HG03135 (cell line): ENCODE results near the gene ARHGAP12.

Source experiments
- ATAC-seq: cut with Tn5 transposase; IDR thresholded peaks from one replicate; pipeline ENCODE4 v1.9.1; 2021; ENCODE audit warnings: mild to moderate bottlenecking, moderate library complexity; ENCODE audit not compliant: unreplicated experiment

Gene ARHGAP12

DNA sequence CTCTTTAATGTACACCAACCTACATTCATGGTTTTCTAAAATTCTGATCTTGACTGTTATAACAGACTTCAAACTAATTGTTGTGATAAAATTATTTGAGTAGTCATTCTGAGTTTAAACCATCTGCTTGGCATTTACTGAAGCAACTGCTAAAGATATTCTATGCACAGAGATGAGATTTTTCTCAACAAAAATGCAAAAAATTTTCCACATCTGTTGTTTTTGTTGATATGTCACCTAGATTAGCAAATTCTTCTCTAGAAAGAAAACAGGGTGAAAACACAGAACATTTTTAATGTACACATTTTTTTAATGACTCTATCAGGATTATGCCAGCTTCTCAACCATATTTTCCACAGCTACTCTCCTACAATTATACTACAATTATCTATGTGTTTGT lies 42.7 kb downstream of the ARHGAP12 start:
- ATAC-seq, result no peak

DNA sequence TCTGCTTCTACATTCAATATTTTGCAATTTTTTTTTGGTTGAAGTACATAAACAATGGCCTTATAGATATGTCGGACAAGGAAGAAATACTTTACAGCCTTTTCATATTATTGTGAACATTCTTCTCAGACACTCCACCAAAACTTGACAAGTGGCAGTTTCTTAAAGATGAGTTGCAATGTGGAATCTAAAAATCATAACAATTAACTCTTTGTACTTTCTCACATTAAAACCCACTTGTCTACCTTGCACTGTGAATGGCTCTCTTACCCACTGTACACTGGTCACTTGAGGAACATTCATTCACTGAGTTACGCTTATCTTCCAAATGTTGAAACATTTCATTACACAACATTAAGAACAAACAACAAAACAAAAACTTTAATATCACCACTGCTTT lies 44.2 kb downstream of the ARHGAP12 start:
- no peak for ATAC-seq

DNA sequence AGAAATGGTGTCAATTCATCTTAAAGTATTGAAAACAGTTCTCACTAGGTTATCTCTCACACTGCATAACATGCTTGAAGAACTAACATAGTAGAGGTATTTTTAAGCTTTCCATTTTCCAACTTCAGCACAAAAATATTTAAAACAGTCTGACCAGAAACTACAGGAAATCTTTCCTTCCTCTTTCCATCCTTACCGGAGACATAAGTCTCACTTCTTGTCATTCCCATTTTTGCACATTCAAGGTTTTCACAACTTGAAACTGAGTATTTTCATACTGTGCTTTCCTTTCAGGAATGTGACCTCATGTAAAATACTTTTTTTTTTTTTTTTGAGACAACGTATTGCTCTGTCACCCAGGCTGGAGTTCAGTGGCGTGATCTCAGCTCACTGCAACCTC lies 45.2 kb downstream of the ARHGAP12 start:
- ATAC-seq, result no peak

DNA sequence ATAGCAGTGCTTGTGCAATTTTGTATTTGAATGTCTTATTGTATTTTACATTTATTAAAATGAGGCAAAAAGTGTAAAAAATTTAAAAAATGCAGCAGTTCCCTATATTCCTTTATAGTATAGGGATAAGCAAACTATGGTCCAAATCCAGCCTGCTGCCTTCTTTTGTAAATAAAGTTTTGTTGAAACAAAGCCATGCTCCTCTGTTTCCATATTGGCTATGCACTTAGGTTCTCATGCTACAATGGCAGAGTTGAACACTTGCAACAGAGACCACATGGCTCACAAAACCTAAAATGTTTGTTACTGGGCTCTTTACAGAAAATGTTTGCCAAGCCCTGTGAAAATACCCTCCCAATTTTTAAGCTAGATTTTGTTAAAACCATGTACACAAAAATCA lies 50.1 kb downstream of the ARHGAP12 start:
- ATAC-seq, result no peak

DNA sequence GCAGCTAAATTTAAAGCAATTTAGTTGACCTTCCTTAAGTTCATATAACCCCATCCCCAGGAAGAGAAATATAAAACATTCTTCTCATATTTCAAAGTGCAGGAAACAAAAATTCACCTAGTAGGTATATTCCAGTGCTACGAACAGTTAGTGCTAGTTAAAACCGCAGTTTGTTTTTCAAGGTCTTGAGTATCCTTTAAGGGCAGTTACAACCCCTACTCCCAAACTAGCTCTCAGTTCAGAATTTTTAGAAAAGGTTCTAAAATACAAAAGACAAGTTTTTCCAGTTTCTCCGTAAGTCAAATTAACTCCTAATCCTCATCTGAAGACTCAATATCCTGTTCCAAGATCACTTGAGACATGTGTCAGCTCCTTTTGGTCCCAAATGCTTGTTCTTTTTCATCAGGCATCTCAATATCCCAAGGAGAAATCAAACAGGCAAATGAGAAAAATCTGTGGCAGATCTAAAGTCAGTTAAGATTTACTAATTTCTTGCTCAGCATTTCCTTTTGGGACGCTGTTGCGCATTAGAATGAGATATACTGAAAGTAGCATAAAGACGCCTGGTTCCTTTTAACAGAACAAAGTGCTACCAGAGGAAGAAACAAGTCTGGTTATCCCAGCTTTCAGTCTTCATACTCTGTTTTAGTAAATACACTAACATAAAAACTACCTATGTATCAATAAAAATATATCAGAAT lies 51.8 kb downstream of the ARHGAP12 start:
- ATAC-seq, result no peak

DNA sequence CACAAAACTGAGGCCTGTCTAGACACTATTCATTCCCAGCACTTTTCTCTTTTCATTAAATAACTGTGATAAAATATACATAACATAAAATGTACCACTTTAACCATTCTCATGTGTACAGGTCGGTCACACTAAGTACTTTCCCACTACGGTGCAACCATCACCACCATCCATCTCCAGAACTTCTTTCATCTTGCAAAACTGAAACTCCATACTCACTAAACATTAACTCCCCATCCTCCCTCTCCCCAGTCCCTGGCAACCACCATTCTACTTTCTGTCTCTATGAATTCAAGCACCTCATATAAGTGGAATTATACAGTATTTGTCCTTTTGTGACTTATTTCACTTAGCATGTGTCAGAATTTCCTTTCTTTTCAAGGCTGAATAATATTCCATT lies 53.0 kb downstream of the ARHGAP12 start:
- peak; percentile 76 for ATAC-seq

DNA sequence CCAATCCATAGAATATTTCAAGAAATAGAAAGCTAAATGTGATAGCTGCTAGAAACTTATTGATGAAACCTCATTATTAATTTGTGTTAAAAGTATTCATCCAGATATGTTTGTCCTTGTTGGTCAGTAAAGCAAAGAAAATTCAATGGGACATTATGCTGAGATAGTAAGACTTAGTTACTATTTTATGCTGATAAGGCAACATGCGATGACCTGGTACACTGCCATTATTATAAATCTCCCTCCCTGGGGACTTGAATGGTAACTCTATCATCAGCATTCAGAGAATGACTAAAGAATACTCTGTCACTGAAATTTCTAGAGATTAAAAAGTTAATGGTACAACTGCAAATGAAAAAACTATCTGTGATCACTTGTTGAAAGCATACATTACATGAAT lies 54.9 kb downstream of the ARHGAP12 start:
- no peak for ATAC-seq

DNA sequence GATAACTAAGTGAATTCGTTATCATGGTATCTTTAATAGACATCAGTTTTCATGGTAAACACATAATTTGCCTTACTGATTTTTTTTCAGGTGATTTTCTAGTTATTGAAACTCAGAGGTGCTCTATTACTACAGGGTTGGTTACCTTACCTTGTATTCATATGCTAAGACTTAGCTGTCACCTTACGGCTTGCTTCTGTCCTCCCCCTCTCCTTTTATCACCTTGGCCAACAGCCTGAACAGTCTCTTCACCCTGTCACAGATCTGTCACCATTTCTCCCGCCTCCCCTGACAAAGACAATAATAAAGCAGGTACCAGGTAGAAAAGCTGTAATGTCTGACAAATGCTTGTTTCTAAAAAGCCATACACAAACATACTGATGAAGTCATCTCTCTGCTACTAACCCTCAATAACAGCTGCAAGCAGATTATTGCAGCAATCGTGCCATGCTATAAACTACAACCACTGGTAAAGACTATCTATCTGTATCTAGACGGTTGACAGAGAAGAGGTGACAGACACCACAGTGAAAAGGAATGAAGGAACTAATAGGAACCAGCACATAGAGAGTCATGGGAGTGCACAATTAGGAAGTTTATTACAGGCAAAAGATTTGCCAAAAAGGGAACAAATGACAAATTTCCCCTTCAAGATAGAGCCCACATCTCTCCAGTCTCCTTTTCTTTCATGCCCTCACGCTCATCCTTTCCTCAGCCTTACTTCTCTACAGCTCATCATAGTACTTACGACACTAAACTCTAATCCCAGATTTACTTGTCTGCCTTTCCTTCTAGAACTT lies 57.2 kb downstream of the ARHGAP12 start:
- no peak for ATAC-seq

DNA sequence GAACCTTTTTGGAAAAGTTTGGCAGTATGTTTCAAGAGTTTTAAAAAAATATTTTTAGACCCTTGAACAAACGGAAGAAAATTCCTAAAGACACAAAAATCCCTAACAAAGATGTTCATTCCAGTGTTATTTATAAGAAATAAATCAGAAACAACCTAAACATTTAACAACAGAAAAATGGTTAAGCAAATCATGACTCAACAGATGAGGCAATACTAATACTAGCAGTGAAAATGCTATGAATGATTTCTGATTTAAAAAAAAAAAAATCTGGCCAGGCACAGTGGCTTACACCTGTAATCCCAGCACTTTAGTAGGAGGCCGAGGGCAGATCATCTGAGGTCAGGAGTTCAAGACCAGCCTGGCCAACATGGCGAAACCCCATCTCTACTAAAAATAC lies 61.0 kb downstream of the ARHGAP12 start:
- no peak for ATAC-seq

DNA sequence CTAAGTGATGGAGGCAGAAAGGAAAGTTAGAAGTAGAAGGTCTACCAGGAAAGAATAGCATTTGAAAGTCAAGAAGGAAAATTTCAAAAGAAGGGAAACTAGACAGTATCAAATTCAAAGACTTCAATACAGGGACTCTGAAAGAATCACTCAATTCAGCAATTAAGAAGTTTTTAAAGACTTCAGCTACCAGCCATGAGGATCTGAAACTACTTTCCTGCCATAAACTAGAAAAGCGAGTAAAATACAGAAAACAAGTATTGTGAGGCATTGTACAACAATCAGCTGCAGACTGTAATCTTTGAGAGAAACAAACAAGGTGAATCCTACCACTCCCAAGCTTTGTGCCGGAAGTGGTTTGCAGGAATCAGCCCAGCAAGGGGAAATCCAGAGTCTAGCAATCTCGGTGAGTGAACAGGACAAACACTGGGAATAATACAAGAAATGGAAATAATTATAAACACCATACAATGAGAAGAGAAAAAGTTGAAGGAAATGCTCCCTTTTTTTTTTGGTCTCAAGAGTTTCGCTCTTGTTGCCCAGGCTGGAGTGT lies 62.4 kb downstream of the ARHGAP12 start:
- ATAC-seq, result no peak

DNA sequence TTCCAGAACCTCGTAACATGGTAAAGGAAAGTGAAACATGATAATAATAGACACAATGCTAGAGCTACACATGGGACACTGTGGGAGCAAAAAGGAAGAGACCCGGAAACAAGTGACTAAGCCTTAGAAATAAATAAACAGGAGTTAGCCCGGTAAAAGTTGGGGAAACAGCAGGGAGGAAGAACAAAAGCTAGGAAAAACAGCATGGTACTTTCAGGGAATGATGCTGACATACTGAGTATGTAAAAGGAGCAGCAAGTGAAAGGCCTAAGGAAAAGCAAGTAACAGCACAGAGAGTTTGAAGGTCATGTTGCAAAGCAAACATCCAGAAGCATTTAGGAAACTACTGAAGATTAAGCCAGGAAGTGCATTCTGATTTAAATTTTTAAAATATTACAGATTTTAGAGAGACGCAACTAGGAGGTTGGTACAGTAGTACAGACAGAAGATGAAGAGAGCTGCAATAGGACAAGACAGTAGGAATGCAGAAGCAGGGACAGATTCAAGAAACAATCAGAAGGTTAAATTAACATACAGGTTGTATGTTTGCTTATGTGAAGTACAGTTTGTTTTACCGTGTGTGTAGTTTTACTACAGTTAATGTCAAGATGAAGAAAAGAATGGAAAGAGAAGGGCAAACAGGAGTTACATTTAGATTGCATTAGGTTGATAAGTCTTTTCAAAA lies 63.7 kb downstream of the ARHGAP12 start:
- no peak for ATAC-seq

DNA sequence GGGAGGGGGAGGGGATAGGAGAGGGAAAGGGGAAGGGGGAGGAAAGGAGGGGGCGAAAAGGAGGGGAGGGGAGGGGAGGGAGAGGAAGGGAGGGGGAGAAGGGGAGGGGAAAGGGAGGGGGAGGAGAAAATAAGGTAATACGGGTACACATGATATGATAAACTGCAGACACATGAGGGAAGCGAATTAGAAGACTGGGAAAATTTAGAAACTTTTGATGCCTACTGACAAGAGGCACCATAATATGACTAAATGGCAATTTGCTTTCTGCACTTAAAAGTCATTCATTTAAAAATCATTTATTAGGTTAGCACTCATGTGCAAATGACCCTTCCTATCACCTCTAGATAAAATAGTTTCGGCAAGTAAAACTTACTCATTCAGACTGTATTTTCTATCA lies 73.6 kb downstream of the ARHGAP12 start:
- no peak for ATAC-seq

DNA sequence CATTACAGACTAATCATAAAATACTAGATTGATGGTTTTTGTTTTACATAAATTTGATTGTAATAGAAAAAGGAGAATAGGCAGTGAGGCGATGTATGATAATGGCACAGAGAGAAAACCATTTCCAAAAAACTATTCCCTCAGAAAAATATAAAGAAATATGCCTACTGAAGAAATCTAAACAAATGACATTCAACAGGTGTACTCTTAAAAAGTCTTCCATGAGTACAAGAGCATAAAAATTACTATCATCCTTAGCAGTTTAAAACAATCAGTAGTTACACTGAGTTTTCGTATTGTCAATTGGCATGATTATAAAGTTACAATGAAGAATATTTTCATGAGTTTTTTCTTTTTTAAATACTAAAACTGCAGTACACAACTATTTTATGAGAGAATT lies 75.0 kb downstream of the ARHGAP12 start:
- no peak for ATAC-seq

DNA sequence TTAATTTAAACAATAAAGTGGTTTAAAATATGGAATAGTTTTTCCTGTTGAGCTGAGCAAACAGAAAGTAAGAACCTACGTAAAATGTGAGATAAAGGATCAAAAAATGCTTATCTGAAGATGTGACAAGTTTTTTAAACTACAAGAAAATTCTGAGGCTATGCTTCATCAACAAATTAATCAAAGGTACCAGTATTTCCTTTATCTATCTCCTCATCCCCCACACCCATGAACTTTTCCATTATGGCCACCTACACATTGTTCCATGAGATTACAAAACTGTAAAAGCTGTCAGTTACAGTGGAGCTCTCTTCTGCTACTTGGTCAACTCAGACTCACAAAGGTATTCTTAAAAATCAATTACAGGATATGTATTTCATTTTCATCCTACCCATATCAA lies 77.4 kb downstream of the ARHGAP12 start:
- no peak for ATAC-seq

DNA sequence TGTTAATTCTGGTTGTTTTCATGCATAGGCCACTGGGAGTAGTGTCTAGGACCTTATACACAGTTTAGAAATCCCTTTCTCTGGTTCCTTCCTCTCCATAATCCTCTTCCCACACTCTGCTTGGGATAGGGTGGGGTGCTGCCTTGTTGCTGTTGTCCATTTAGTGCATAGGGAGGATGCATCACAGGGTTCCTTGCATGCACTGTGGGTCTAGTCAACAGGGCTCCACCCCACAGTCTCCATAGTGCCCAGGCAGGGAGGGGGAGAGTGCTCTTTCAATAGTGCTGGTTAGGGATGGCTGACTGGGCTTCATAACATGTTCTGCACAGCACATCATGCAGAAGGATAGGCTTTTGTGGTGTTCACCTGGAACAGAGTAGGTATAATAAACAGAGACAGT lies 81.1 kb downstream of the ARHGAP12 start:
- ATAC-seq, result no peak

DNA sequence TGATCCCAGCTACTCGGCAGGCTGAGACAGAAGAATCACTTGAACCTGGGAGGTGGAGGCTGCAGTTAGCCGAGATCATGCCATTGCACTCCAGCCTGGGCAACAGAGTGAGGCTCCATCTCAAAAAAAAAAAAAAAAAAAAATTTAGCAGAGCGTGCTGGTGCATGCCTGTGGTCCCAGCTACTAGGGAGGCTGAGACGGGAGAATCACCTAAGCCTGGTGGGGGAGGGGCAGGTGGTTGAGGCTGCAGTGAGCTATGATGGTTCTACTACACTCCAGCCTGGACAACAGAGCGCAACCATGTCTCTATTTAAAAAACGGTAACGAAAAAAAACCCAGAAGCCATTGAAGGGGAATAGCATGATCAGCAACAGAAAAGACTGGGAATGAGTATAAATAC lies 89.9 kb downstream of the ARHGAP12 start:
- no peak for ATAC-seq

DNA sequence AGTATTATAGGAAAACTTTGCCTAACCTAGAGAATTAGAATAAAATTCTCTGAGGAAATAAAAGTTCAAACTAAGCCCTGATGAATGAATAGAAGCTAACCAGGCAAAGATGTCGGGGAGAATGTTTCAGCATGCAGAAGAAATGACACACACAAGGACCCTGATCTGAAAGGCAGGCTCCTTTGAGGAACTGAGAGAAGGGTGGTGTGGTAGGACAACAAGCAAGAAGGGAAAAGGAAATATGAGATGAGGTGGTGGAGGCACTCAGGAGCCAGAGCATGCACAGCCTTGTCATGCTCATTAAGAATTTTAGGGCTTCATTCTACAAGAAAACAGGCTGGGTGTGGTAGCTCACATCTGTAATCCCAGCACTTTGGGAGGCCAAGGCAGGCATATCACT lies 90.6 kb downstream of the ARHGAP12 start:
- ATAC-seq, result no peak

DNA sequence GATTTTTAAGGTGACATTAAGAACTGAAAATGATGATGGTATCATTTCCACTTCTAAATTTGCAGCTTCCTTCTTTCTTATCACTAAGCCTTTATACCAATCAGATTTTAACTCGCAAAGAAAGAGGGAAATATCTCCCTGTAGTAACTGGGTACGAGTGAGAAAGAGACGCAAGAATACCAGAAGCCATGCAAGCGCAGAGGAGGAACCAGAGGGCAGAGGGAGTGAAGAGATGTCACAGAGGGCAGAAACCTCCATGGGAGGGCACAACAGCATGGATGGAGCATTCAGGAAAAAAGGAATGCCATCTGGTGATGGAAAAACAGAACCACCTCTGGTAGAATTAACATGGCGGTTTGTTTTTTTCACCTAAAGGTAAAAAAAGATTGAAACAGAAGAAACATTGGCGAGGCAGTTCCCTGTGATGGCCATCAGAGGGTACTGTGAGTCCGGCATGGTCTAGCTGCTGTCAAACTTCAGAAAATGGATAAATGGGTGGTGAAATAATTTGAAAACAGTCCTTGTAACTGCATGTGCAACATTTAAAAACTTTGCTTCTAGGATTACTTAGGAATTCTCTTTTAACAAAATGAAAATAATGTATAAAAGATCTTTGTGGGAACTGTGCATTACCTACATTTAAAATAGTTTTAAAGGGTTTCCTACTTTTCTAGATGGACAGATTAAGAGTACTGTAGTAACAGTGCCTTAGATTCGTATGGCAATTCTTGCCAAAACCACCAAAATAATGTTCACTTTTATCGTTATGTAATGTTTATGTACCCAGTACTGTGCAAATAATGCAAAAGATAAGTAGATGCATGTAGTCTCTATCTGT lies 91.8 kb downstream of the ARHGAP12 start:
- ATAC-seq, result no peak

DNA sequence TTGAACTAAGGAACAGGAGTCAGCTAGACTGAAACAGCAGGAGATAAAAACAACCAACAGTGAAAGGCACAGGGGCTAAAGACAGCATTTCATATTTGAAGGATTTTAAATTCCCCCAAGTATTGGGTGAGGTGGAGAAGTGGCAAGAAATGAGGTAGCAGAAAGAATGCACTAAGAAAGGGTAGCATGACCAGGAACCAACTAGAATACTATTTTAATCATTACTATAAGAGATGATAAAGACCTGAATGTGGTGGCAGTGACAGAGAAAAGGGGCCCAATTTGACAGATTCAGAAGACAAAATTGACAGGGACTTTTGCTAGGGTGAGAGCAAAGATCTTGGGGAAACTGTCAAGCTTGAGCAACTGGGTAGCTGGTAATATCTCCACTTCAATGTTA lies 94.9 kb downstream of the ARHGAP12 start:
- ATAC-seq, result no peak

DNA sequence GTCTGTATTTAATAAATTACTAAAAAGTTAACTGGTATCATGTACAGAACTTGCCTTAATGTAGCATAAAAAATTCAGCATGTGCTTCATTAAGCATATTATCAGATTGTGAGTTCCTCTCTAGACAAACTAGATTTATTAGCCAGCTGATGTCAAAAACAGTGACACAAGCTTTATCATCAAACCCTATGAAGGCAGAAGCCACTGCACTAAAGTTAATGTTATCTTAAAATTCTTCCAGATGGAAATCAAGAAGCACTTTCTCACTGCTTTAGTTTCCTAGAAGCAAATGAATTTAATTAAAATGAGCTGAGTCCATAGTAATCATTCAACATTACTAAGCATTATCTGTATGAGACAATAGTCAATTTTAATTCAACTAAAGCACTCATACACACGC lies 96.4 kb downstream of the ARHGAP12 start:
- ATAC-seq, result no peak

DNA sequence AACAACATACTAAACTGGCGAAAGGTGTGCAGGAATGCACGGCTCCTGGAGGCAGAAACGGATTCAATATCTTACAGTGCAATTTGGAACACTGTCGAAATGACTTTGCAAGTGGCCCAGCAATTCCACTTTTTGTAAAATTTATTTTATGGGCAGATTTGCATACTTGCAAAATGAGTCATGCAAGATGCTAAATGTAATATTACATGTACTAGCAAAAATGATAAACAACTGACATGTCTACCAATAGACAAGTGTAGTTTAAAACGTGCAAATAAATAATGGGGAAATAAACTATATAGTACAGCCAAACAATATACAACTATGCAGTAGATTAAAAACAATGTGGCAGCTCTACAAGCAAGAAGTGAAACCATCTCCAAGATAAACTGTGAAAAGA lies 97.7 kb downstream of the ARHGAP12 start:
- no peak for ATAC-seq
